WTC11 (cell line): Measurements from ENCODE around the gene PRPSAP2.

Source experiments
- CREB1 ChIP-seq: sonication (generic); formaldehyde crosslinking; IDR thresholded peaks from 2 replicates; pipeline ENCODE4 v1.8.0; 2023; ENCODE audit warnings: mild to moderate bottlenecking, missing genetic modification reagents
- CTCF ChIP-seq: fragments of 200-600 bp; IDR thresholded peaks from 2 replicates; pipeline ENCODE4 v1.8.0; 2022; ENCODE audit warnings: antibody characterized with exemption
- ESRRA ChIP-seq: sonication (generic); formaldehyde crosslinking; IDR thresholded peaks from 2 replicates; pipeline ENCODE4 v1.8.1; 2022; ENCODE audit warnings: mild to moderate bottlenecking, missing genetic modification reagents, borderline replicate concordance
- MAX ChIP-seq: sonication (generic); formaldehyde crosslinking; IDR thresholded peaks from 2 replicates; pipeline ENCODE4 v1.8.0; 2022; ENCODE audit warnings: mild to moderate bottlenecking, missing genetic modification reagents
- NFYB ChIP-seq: sonication (generic); formaldehyde crosslinking; conservative IDR thresholded peaks from 2 replicates; pipeline ENCODE4 v1.8.0; 2022; ENCODE audit warnings: low read depth, missing genetic modification reagents
- NR1H2 ChIP-seq: sonication (generic); formaldehyde crosslinking; IDR thresholded peaks from 2 replicates; pipeline ENCODE4 v1.9.0; 2021; ENCODE audit warnings: mild to moderate bottlenecking, moderate library complexity, missing genetic modification reagents
- NR3C1 ChIP-seq: sonication (generic); formaldehyde crosslinking; conservative IDR thresholded peaks from 2 replicates; pipeline ENCODE4 v1.8.1; 2023; ENCODE audit warnings: low read depth, mild to moderate bottlenecking, missing genetic modification reagents
- OVOL2 ChIP-seq: fragments of 250-450 bp; sonication (Bioruptor Pico); IDR thresholded peaks from 2 replicates; pipeline ENCODE4 v1.9.0; 2021; ENCODE audit warnings: mild to moderate bottlenecking, borderline replicate concordance
- TCF7 ChIP-seq: sonication (generic); formaldehyde crosslinking; IDR thresholded peaks from 2 replicates; pipeline ENCODE4 v1.8.0; 2022; ENCODE audit warnings: mild to moderate bottlenecking, low read depth, missing genetic modification reagents, moderate library complexity
- USF2 ChIP-seq: sonication (generic); formaldehyde crosslinking; IDR thresholded peaks from 2 replicates; pipeline ENCODE4 v1.8.1; 2023; ENCODE audit warnings: mild to moderate bottlenecking, missing genetic modification reagents, moderate library complexity
- ZNF121 ChIP-seq: sonication (generic); formaldehyde crosslinking; IDR thresholded peaks from 2 replicates; pipeline ENCODE4 v1.8.0; 2023; ENCODE audit warnings: missing genetic modification reagents
- ZNF232 ChIP-seq: sonication (generic); formaldehyde crosslinking; IDR thresholded peaks from 2 replicates; pipeline ENCODE4 v1.8.0; 2022; ENCODE audit warnings: mild to moderate bottlenecking, missing genetic modification reagents
- ZNF512 ChIP-seq: sonication (generic); formaldehyde crosslinking; IDR thresholded peaks from 2 replicates; pipeline ENCODE4 v1.8.1; 2022; ENCODE audit warnings: missing genetic modification reagents, borderline replicate concordance
- TF ChIP-seq, protein P1 (sequence below): sonication (generic); formaldehyde crosslinking; IDR thresholded peaks from 2 replicates; pipeline ENCODE4 v1.8.0; 2023; ENCODE audit warnings: missing genetic modification reagents

DNA sequence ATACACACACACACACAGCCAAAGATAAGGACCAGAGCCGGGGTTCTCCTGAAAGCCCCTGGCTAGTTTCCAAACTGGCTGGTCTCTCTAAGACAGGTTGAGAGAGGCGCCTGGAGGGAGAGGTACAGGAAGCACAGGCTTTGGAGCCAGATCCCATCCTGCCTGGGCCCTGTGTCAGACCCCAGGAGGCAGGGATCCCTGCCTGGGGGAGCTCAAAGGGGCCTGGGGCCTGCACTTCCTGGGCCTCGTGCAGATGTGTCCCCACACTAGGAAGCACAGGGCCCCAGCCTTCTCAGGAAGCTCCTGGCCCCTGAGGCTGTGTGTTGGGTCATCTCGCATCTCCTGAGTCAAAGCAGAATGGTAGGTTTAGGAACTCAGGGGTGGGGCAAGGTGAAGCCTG lies 110.0 kb downstream of the PRPSAP2 start:
- TF ChIP-seq NFYB (CRISPR knock-in tag) (no peak), CREB1 (CRISPR knock-in tag) (no peak), NR1H2 (CRISPR knock-in tag) (no peak), CTCF (no peak), ESRRA (no peak), ZNF512 (CRISPR knock-in tag) (no peak), TCF7 (CRISPR knock-in tag) (no peak), OVOL2 (CRISPR knock-in tag) (no peak), ZNF121 (no peak), USF2 (no peak), ZNF232 (CRISPR knock-in tag) (no peak), MAX (CRISPR knock-in tag) (no peak), NR3C1 (CRISPR knock-in tag) (no peak)
- TF ChIP-seq, protein P1, sequence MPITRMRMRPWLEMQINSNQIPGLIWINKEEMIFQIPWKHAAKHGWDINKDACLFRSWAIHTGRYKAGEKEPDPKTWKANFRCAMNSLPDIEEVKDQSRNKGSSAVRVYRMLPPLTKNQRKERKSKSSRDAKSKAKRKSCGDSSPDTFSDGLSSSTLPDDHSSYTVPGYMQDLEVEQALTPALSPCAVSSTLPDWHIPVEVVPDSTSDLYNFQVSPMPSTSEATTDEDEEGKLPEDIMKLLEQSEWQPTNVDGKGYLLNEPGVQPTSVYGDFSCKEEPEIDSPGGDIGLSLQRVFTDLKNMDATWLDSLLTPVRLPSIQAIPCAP (CRISPR knock-in tag): no peak
